Karpas-422 (cell line): Measurements from ENCODE around the gene SLC25A12. TPM values are rescaled to one million over a fixed set of nuclear protein-coding genes. Genes with fewer than 3 reads are reported as not detected.
"Not testable (repeated sequence)": the region's sequence is repeated elsewhere in the genome, so short reads cannot be mapped to it uniquely, and the experiment has no call there.

Experiments used
- DNase-seq: peaks from one replicate; pipeline ENCODE4 v3.0.0-alpha.2; 2015
- H2AFZ ChIP-seq: fragments of 200-600 bp; sonication (generic); 2 replicates; pipeline ENCODE4 v1.6.1; 2014; ENCODE audit warnings: antibody characterized with exemption, low read length, mixed read lengths
- H3K27ac ChIP-seq: fragments of 200-600 bp; sonication (generic); 2 replicates; pipeline ENCODE4 v1.5.1; 2014; ENCODE audit warnings: mild to moderate bottlenecking, low read length, moderate library complexity
- H3K27me3 ChIP-seq: fragments of 200-600 bp; sonication (generic); 2 replicates; pipeline ENCODE4 v1.6.1; 2014; ENCODE audit warnings: low read length, mixed read lengths
- H3K36me3 ChIP-seq: fragments of 200-600 bp; sonication (generic); 2 replicates; pipeline ENCODE4 v1.6.1; 2014; ENCODE audit warnings: low read length, mixed read lengths; ENCODE audit not compliant: insufficient read depth
- H3K4me1 ChIP-seq: fragments of 200-600 bp; sonication (generic); 2 replicates; pipeline ENCODE4 v1.6.1; 2014; ENCODE audit warnings: mild to moderate bottlenecking, low read length, mixed read lengths
- H3K4me2 ChIP-seq: fragments of 200-600 bp; sonication (generic); 2 replicates; pipeline ENCODE4 v1.6.1; 2014; ENCODE audit warnings: low read length, low read depth, mild to moderate bottlenecking; ENCODE audit not compliant: poor library complexity, severe bottlenecking
- H3K4me3 ChIP-seq: fragments of 200-600 bp; sonication (generic); 2 replicates; pipeline ENCODE4 v1.5.1; 2014; ENCODE audit warnings: mild to moderate bottlenecking, antibody characterized with exemption, low read length, mixed read lengths
- H3K79me2 ChIP-seq: fragments of 200-600 bp; sonication (generic); 2 replicates; pipeline ENCODE4 v1.6.1; 2014; ENCODE audit warnings: mild to moderate bottlenecking, low read length, mixed read lengths
- H3K9ac ChIP-seq: fragments of 200-600 bp; sonication (generic); 2 replicates; pipeline ENCODE4 v1.6.0; 2014; ENCODE audit warnings: low read length
- H3K9me2 ChIP-seq: fragments of 200-600 bp; sonication (generic), shearing (Covaris generic); replicated peaks from 2 replicates; pipeline ENCODE4 v1.6.0; 2014; ENCODE audit warnings: mild to moderate bottlenecking, low read length, moderate library complexity; ENCODE audit not compliant: insufficient read depth
- H3K9me3 ChIP-seq: fragments of 300-700, 200-600 bp; sonication (generic); 2 replicates; pipeline ENCODE4 v1.6.1; 2014; ENCODE audit warnings: low read length, mixed read lengths
- H4K20me1 ChIP-seq: fragments of 200-600 bp; sonication (generic); 2 replicates; pipeline ENCODE4 v1.6.1; 2014; ENCODE audit warnings: mild to moderate bottlenecking, antibody characterized with exemption, low read length, low read depth; ENCODE audit not compliant: insufficient read depth
- total RNA-seq: library from RNA; depleted of rRNA; stranded (reverse); fragments of >200 nt; shearing (Covaris generic); gene quantifications from 2 replicates; pipeline ENCODE4 v1.2.3, GENCODE V29; 2014; ENCODE audit warnings: low replicate concordance

SLC25A12 gene
- total RNA-seq, 1 experiment from 2014 or later = 55.8 TPM

DNA sequence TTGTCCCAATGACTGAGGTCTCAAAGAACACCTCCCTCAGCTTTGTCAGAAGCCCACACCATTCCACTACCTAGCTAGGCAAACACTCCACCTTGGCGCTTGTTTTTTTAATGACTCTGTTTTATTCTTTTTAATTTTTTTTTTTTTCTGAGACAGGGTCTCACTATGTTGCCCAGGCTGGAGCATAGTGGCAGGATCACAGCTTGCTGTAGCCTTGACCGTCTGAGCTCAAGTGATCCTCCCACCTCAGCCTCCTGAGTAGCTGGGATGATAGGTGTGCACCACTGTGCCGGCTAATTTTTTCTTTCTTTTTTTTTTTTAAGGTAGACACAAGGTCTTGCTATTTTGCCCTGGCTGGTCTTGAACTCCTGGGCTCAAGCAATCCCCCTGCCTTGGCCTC, 101.9 kb downstream of the SLC25A12 start:
- peaks cover 25% of the 10 kb centered on the region; the same call in 1 of the 2 replicates for H3K36me3 ChIP-seq
- H3K79me2 ChIP-seq = peaks cover 8% of the 10 kb centered on the region; the same call in 1 of the 2 replicates
- no peak overlapping the region for H3K9ac ChIP-seq
- no peaks in the 10 kb centered on the region for H3K27me3 ChIP-seq
- H4K20me1 ChIP-seq = no peaks in the 10 kb centered on the region
- H3K9me2 ChIP-seq = no peaks in the 10 kb centered on the region
- no peak overlapping the region for H3K4me3 ChIP-seq
- H3K9me3 ChIP-seq = no peaks in the 10 kb centered on the region
- no peak overlapping the region for H2AFZ ChIP-seq
- DNase-seq = no peak
- no peak overlapping the region for H3K27ac ChIP-seq
- peaks cover 38% of the 10 kb centered on the region for H3K4me1 ChIP-seq
- H3K4me2 ChIP-seq = no peak overlapping the region

DNA sequence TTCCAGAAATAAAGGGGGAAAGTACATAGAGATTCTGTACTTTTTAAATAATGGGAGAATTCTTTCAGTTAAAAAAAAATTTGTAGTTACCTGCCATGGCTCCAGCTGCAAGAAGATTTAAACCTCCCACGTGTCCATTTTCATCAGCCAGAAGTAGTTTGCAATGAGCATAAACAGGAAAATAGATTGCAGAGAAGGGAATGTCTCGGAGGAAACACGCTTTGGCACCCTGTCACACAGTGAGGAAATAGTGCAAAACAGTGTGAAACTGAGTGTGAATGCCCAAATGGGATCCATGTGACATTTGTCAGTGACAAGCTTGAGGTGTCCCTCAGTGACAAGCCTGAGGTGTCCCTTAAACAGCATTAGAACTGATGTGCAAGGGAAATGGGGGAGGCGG, 102.7 kb downstream of the SLC25A12 start:
- Histone ChIP-seq H4K20me1 (no peaks in the 10 kb centered on the region), H3K36me3 (peaks cover 26% of the 10 kb centered on the region; the same call in 1 of the 2 replicates), H3K4me2 (no peak overlapping the region), H3K27me3 (no peaks in the 10 kb centered on the region), H3K27ac (no peak overlapping the region), H3K79me2 (peaks cover 6% of the 10 kb centered on the region; the same call in 1 of the 2 replicates), H3K4me3 (no peak overlapping the region), H3K9ac (no peak overlapping the region), H3K4me1 (peaks cover 38% of the 10 kb centered on the region), H2AFZ (no peak overlapping the region), H3K9me3 (no peaks in the 10 kb centered on the region), H3K9me2 (no peaks in the 10 kb centered on the region)
- DNase-seq = no peak

DNA sequence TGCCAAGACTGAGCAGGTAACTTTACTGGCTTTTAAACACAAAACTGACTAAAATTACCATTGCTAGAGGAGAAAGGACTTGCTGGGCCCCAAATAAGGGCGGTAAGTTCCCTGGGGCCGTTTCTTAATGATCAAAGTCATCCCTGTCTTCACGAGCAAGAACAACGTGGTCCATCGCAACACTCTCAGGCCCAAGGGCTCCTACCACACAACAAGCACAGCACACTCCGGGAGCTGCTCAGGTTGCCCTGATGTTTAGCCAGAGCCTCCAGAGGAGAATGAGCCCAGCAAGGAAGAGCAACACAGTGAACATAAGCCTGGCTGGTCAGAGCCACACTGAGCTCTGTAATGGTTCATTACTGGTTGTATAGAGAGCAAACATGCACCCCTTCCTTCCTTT, 104.1 kb downstream of the SLC25A12 start:
- DNase-seq = no peak
- no peak overlapping the region for H3K27ac ChIP-seq
- peaks cover 34% of the 10 kb centered on the region; the same call in 1 of the 2 replicates for H3K36me3 ChIP-seq

DNA sequence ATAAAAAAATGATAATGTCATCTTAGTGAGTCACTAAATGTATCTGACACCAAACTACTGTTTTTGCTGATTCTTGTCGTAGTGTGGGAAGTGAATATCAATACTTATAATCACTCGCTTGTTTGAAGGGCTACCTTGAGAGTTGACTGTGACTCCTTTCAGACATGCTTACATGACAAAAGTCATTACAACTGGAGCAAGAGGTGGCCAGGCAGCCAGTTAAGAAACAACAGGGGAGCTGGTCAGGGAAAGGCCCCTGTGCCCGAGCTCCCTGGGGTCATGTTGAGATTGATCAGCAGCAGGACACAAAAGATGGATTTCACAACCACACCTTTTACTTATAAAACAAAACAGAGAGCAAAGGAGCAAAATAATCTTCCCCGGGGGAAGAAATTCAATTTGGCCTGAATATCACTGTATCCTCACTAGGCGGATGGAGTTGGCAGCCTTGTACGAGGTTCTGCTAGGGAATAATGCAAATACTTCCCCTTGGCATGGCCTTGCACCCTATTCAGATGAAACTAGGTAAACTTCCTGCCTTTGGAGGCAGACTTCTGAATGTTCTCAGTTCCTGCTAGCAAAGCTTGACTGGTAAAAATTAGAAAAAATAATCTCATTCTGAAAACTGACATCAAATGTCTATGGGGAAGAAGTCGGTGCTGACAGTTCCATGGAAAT, 105.6 kb downstream of the SLC25A12 start:
- Histone ChIP-seq H4K20me1 (no peaks in the 10 kb centered on the region), H3K36me3 (peaks cover 43% of the 10 kb centered on the region), H3K4me2 (no peak overlapping the region), H3K9me2 (no peaks in the 10 kb centered on the region), H2AFZ (no peak overlapping the region), H3K9me3 (no peaks in the 10 kb centered on the region), H3K79me2 (0 out of 2 replicates have a peak, but pooled peaks cover 3% of the 10 kb centered on the region), H3K9ac (no peak overlapping the region), H3K4me3 (no peak overlapping the region), H3K27me3 (no peaks in the 10 kb centered on the region), H3K4me1 (peaks cover 14% of the 10 kb centered on the region), H3K27ac (no peak overlapping the region)
- DNase-seq = no peak

More for the DNA sequence above, 104.1 kb downstream of the SLC25A12 start:
- no peaks in the 10 kb centered on the region for H3K27me3 ChIP-seq
- H3K79me2 ChIP-seq = 0 out of 2 replicates have a peak, but pooled peaks cover 3% of the 10 kb centered on the region
- H3K9me2 ChIP-seq = no peaks in the 10 kb centered on the region
- H3K4me1 ChIP-seq = peaks cover 25% of the 10 kb centered on the region
- no peaks in the 10 kb centered on the region for H4K20me1 ChIP-seq
- no peak overlapping the region for H2AFZ ChIP-seq
- H3K9me3 ChIP-seq = no peaks in the 10 kb centered on the region
- H3K9ac ChIP-seq = no peak overlapping the region
- H3K4me3 ChIP-seq = no peak overlapping the region
- no peak overlapping the region for H3K4me2 ChIP-seq

DNA sequence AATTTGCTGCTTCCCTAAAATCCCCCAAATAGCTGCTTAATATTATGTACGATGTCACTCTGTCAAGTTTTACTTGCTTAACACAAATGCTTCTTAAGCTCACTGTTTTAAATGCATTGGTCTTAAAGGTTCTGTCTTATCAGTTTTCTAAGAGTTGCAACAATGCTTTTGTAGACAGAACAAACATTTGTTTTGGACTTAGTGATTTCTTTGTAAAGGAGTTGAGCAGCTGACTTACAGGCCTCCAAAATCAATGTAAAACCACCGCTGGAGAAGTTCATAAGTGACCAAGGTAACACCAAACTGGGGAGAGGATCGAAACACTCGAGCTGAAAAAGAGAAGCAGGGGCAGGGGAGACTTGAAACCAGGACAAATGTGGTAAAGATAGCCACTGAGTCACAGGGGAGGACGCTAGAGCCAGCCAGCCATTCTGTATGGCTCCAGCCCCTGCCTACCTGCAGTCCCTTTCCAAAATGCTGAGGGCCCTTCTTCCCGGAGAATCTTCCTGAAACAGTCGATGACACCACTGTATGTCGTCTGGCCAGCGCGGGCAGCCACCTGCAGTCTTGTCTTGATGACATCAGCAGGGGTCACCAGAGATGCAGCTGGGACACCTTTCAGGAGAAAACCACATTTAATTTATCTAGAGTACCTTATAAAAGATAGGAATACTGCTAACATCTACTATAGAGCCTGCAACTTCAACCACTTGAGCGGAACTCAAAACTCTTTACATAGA, 106.5 kb downstream of the SLC25A12 start:
- Histone ChIP-seq H3K4me3 (no peak overlapping the region), H3K36me3 (peaks cover 49% of the 10 kb centered on the region), H3K9me3 (no peaks in the 10 kb centered on the region), H3K27ac (no peak overlapping the region), H3K4me2 (no peak overlapping the region), H2AFZ (no peak overlapping the region), H3K4me1 (peaks cover 14% of the 10 kb centered on the region), H3K9me2 (no peaks in the 10 kb centered on the region), H4K20me1 (no peaks in the 10 kb centered on the region), H3K9ac (no peak overlapping the region), H3K79me2 (0 out of 2 replicates have a peak, but pooled peaks cover 3% of the 10 kb centered on the region), H3K27me3 (no peaks in the 10 kb centered on the region)
- DNase-seq = no peak

DNA sequence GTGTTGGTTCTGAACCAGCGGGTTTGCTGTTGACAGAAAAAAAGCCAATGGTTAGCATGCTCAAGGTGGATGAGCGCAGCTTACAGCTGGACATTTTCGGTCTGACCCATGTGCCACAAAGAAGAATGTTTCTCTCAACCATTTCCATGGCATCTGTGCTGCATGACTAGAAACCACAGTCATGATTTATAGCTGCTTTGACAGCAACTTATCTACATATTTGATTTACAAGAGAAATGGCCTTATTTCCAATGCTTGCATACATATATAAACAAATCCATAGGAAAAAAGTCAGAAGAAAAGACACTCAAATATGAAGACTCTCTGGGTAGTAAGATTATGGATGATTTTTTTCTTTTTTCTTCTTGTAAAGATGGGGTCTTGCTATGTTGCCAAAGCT, 108.6 kb downstream of the SLC25A12 start:
- H3K4me3 ChIP-seq = no peak overlapping the region
- H3K79me2 ChIP-seq = 0 out of 2 replicates have a peak, but pooled peaks cover 2% of the 10 kb centered on the region
- no peak for DNase-seq
- H3K9ac ChIP-seq = no peak overlapping the region
- peaks cover 58% of the 10 kb centered on the region for H3K36me3 ChIP-seq
- no peaks in the 10 kb centered on the region for H3K4me1 ChIP-seq
- H2AFZ ChIP-seq = no peak overlapping the region
- no peaks in the 10 kb centered on the region for H3K9me3 ChIP-seq
- no peaks in the 10 kb centered on the region for H3K9me2 ChIP-seq
- H4K20me1 ChIP-seq = no peaks in the 10 kb centered on the region
- no peaks in the 10 kb centered on the region for H3K27me3 ChIP-seq
- H3K4me2 ChIP-seq = no peak overlapping the region
- no peak overlapping the region for H3K27ac ChIP-seq

DNA sequence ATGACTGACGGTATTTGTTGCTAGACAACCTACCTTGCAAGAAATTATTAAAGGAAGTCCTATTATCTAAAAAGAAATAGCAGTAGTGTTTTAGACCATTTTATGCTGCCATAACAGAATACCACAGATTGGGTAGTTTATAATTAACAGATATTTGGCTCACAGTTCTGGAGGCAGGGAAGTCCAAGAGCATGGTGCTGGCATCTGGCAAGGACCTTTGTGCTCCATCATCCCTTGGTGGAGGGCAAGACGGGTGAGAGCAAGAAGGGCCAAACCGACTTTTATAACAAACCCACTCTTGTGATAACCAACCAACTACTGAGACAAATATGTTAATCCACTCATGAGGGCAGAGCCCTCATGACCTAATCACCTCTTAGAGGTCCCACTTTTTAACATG, 115.5 kb downstream of the SLC25A12 start:
- Histone ChIP-seq H3K9me2 (no peaks in the 10 kb centered on the region), H3K36me3 (peaks cover 41% of the 10 kb centered on the region), H3K79me2 (no peaks in the 10 kb centered on the region), H3K27ac (no peak overlapping the region), H4K20me1 (no peaks in the 10 kb centered on the region), H3K4me1 (no peaks in the 10 kb centered on the region), H2AFZ (no peak overlapping the region), H3K27me3 (no peaks in the 10 kb centered on the region), H3K4me2 (no peak overlapping the region), H3K9ac (no peak overlapping the region), H3K9me3 (no peaks in the 10 kb centered on the region), H3K4me3 (no peak overlapping the region)
- DNase-seq = no peak

DNA sequence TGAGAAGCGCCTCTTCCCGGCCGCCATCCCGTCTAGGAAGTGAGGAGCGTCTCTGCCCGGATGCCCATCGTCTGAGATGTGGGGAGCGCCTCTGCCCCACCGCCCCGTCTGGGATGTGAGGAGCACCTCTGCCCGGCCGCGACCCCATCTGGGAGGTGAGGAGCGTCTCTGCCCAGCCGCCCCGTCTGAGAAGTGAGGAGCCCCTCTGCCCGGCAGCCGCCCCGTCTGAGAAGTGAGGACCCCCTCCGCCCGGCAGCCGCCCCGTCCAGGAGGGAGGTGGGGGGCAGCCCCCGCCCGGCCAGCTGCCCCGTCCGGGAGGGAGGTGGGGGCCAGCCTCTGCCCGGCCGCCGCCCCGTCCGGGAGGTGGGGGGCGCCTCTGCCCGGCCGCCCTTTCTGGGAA, 119.5 kb downstream of the SLC25A12 start:
- not testable (repeated sequence) for H4K20me1 ChIP-seq, H3K79me2 ChIP-seq, H3K27me3 ChIP-seq, H3K4me1 ChIP-seq, H3K4me2 ChIP-seq, H3K27ac ChIP-seq, DNase-seq, H3K4me3 ChIP-seq, H2AFZ ChIP-seq, H3K9me3 ChIP-seq, H3K9me2 ChIP-seq, H3K9ac ChIP-seq
- peaks cover 32% of the 10 kb centered on the region for H3K36me3 ChIP-seq
